ENCODE results near the gene ANGPT4. TPM values are rescaled to one million over a fixed set of nuclear protein-coding genes. Genes with fewer than 3 reads are reported as not detected.
A peak's percentile ranks its signal among the peaks of the same experiment; 100 is the strongest.
"Not testable (repeated sequence)": the region's sequence is repeated elsewhere in the genome, so short reads cannot be mapped to it uniquely, and the experiment has no call there.

The ANGPT4 gene
- total RNA-seq, 1 donor from 2014 or later: 0.22 TPM

GRCh38 chr20:904039-904545, 12.0 kb downstream of the ANGPT4 start:
- peaks cover 12% of the 10 kb centered on the region for H3K4me1 Mint-ChIP-seq (ENCODE audit: low read depth, unreplicated experiment)
- H3K9me3 Mint-ChIP-seq (ENCODE audit: unreplicated experiment): peaks cover 4% of the 10 kb centered on the region
- no peak for DNase-seq
- peaks cover 8% of the 10 kb centered on the region for H3K27me3 Mint-ChIP-seq (ENCODE audit: unreplicated experiment)
- no peak overlapping the region for H3K4me3 Mint-ChIP-seq (ENCODE audit: unreplicated experiment)
- TF ChIP-seq CTCF (IDR thresholded peaks at IDR 0.05; ENCODE audit: partially characterized antibody, unreplicated experiment): no peak
- peaks cover 8% of the 10 kb centered on the region for H3K36me3 Mint-ChIP-seq (ENCODE audit: unreplicated experiment)
- no peak overlapping the region for H3K27ac Mint-ChIP-seq (ENCODE audit: unreplicated experiment)

DNA sequence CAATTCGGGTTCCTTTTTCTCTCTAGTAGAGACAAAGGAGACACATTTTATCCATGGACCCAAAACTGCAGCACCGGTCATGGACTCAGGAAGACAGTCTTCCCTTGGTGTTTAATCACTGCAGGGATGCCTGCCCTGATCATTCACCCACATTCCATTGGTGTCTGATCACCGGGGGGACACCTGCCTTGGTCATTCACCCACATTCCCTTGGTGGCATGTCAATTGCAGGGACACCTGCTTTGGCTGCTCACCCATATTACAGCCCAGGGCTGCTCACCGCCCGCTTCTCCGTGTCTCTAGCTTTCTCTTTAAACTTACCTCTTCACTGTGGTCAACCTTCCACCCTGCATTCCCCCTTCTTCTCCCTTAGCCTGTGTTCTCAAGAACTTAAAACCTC, 18.7 kb downstream of the ANGPT4 start:
- H3K36me3 Mint-ChIP-seq (ENCODE audit: unreplicated experiment): peaks cover 29% of the 10 kb centered on the region
- H3K9me3 Mint-ChIP-seq (ENCODE audit: unreplicated experiment); DNase-seq; H3K27me3 Mint-ChIP-seq (ENCODE audit: unreplicated experiment); H3K4me3 Mint-ChIP-seq (ENCODE audit: unreplicated experiment); H3K4me1 Mint-ChIP-seq (ENCODE audit: low read depth, unreplicated experiment); H3K27ac Mint-ChIP-seq (ENCODE audit: unreplicated experiment): not testable (repeated sequence)

GRCh38 chr20:896501-897025, 19.6 kb downstream of the ANGPT4 start:
- Mint-ChIP-seq H3K27me3 (ENCODE audit: unreplicated experiment) (peaks cover 11% of the 10 kb centered on the region), H3K9me3 (ENCODE audit: unreplicated experiment) (peaks cover 8% of the 10 kb centered on the region), H3K4me1 (ENCODE audit: low read depth, unreplicated experiment) (peaks cover 10% of the 10 kb centered on the region), H3K4me3 (ENCODE audit: unreplicated experiment) (no peak overlapping the region), H3K36me3 (ENCODE audit: unreplicated experiment) (peaks cover 29% of the 10 kb centered on the region), H3K27ac (ENCODE audit: unreplicated experiment) (no peak overlapping the region)
- DNase-seq: no peak
- TF ChIP-seq CTCF (IDR thresholded peaks at IDR 0.05; ENCODE audit: partially characterized antibody, unreplicated experiment): no peak

DNA sequence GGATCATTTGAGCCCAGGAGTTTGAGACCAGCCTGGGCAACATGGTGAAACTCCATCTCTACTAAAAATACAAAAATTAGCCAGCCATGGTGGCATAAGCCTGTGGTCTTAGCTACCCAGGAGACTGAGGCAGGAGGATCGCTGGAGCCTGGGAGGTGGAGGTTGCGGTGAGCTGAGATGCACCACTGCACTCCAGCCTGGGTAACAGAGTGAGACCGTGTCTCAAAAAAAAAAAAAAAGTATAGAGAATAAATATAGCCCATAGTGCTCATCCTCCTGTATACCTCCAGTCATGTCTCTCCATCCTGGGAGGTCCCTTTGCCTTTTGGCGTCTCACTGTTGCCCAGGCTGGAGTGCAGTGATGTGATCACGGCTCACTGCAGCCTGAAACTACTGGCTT, 23.8 kb downstream of the ANGPT4 start:
- H3K9me3 Mint-ChIP-seq (ENCODE audit: unreplicated experiment): peaks cover 18% of the 10 kb centered on the region
- H3K27me3 Mint-ChIP-seq (ENCODE audit: unreplicated experiment); H3K27ac Mint-ChIP-seq (ENCODE audit: unreplicated experiment); H3K4me3 Mint-ChIP-seq (ENCODE audit: unreplicated experiment); DNase-seq: not testable (repeated sequence)
- H3K4me1 Mint-ChIP-seq (ENCODE audit: low read depth, unreplicated experiment): peaks cover 20% of the 10 kb centered on the region
- peaks cover 12% of the 10 kb centered on the region for H3K36me3 Mint-ChIP-seq (ENCODE audit: unreplicated experiment)

DNA sequence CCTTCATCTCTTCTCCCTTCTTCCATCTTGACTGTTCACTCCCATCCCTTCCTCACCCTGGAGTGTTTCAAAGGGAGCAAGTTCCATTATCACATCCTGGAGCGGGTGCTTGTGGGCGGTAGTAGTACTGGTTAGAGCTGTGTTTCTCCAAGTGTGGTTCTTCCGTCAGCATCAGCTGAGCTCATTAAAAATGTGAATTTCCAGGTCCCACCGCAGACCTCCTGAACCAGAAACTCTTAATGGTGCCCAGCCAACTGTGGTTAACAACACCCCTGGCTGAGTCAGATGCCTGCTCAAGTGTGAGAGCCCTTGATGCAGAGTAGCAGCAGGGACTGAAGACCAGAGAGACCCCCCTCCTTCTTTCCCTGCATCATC, 24.4 kb downstream of the ANGPT4 start:
- H3K27ac Mint-ChIP-seq (ENCODE audit: unreplicated experiment): peak overlapping the region; percentile 43
- TF ChIP-seq CTCF (IDR thresholded peaks at IDR 0.05; ENCODE audit: partially characterized antibody, unreplicated experiment): no peak
- DNase-seq: no peak
- H3K27me3 Mint-ChIP-seq (ENCODE audit: unreplicated experiment): peaks cover 5% of the 10 kb centered on the region
- peaks cover 20% of the 10 kb centered on the region for H3K4me1 Mint-ChIP-seq (ENCODE audit: low read depth, unreplicated experiment)
- H3K4me3 Mint-ChIP-seq (ENCODE audit: unreplicated experiment): no peak overlapping the region
- peaks cover 5% of the 10 kb centered on the region for H3K36me3 Mint-ChIP-seq (ENCODE audit: unreplicated experiment)
- peaks cover 14% of the 10 kb centered on the region for H3K9me3 Mint-ChIP-seq (ENCODE audit: unreplicated experiment)

- H3K36me3 Mint-ChIP-seq (ENCODE audit: unreplicated experiment): peaks cover 3% of the 10 kb centered on the region
- peaks cover 4% of the 10 kb centered on the region for H3K27me3 Mint-ChIP-seq (ENCODE audit: unreplicated experiment)
- H3K4me3 Mint-ChIP-seq (ENCODE audit: unreplicated experiment): peak overlapping the region; percentile 9
- H3K4me1 Mint-ChIP-seq (ENCODE audit: low read depth, unreplicated experiment): peaks cover 20% of the 10 kb centered on the region
- peaks cover 12% of the 10 kb centered on the region for H3K9me3 Mint-ChIP-seq (ENCODE audit: unreplicated experiment)
- peak overlapping the region; percentile 82 for H3K27ac Mint-ChIP-seq (ENCODE audit: unreplicated experiment)
- no peak for TF ChIP-seq CTCF (IDR thresholded peaks at IDR 0.05; ENCODE audit: partially characterized antibody, unreplicated experiment)
- DNase-seq: no peak
These were observed 25.0 kb downstream of the ANGPT4 start for GRCh38 chr20:891058-891705.

All from glutamatergic neuron (in vitro differentiated cells).